22Rv1 (cell line): ENCODE data around the gene TTC33.

Experiments
- H3K27ac ChIP-seq: fragments of 450-650 bp; 2 replicates; pipeline ENCODE4 v1.5.1; 2017
- CTCF ChIP-seq: fragments of 450-650 bp; IDR thresholded peaks from 2 replicates; pipeline ENCODE4 v1.5.1; 2017; ENCODE audit warnings: mild to moderate bottlenecking
- ZFX ChIP-seq: fragments of 450-650 bp; IDR thresholded peaks from 2 replicates; pipeline ENCODE4 v1.6.1; 2017; ENCODE audit warnings: antibody characterized with exemption, borderline replicate concordance

The TTC33 gene

GRCh38 chr5:40557501-40557900 lies 198.3 kb downstream of the TTC33 start:
- no peak for TF ChIP-seq ZFX
- TF ChIP-seq CTCF = no peak
- no peak overlapping the region for H3K27ac ChIP-seq

- no peak overlapping the region for H3K27ac ChIP-seq
- TF ChIP-seq CTCF = no peak
Measured at GRCh38 chr5:40556811-40557210, 198.9 kb downstream of the TTC33 start.

- no peak overlapping the region for H3K27ac ChIP-seq
- no peak for TF ChIP-seq CTCF
- no peak for TF ChIP-seq ZFX
Measured at GRCh38 chr5:40555886-40556285, 199.9 kb downstream of the TTC33 start.

GRCh38 chr5:40554813-40555212 lies 200.9 kb downstream of the TTC33 start:
- H3K27ac ChIP-seq = no peak overlapping the region
- TF ChIP-seq CTCF = no peak
- TF ChIP-seq ZFX = no peak

GRCh38 chr5:40554054-40554453 lies 201.7 kb downstream of the TTC33 start:
- H3K27ac ChIP-seq = no peak overlapping the region
- TF ChIP-seq CTCF (no peak), ZFX (no peak)

- no peak for TF ChIP-seq CTCF
- TF ChIP-seq ZFX = no peak
- no peak overlapping the region for H3K27ac ChIP-seq
Measured at GRCh38 chr5:40552981-40553380, 202.8 kb downstream of the TTC33 start.

- H3K27ac ChIP-seq = no peak overlapping the region
- no peak for TF ChIP-seq CTCF
- TF ChIP-seq ZFX = no peak
Measured at GRCh38 chr5:40551496-40552491, 204.0 kb downstream of the TTC33 start.
